Measurements from ENCODE around the gene KPRP.

- TF ChIP-seq CTCF (conservative IDR thresholded peaks at IDR 0.05 in 1 of 2, IDR thresholded peaks at IDR 0.05 in 1 of 2; ENCODE audit: extremely low read depth in 1 of 2, insufficient read depth in 1 of 2, low read depth in 1 of 2, low read length in 2 of 2): no peak
- no peak for TF ChIP-seq EZH2 (IDR thresholded peaks at IDR 0.05; ENCODE audit: borderline replicate concordance, low read length)
Measured at GRCh38 chr1:152811050-152811449, 53.2 kb downstream of the KPRP start.

Measured in mammary epithelial cell (primary cell).